WTC11 (cell line): ENCODE data around the gene LIFR. TPM values are rescaled to one million over a fixed set of nuclear protein-coding genes. Genes with fewer than 3 reads are reported as not detected.

Experiments
- ATAC-seq: fragments of 200-7000 bp; cut with Tn5 transposase; 2 replicates; pipeline ENCODE4 v1.10.0; 2021; ENCODE audit warnings: mild to moderate bottlenecking, moderate library complexity
- CTCF ChIA-PET: fragments of 300-600 bp; sonication (Branson Sonifier 250); formaldehyde crosslinking; loops from one replicate; lab custom pipeline; 2021; ENCODE audit warnings: antibody characterized with exemption; lab: Charles Lee
- POLR2A ChIA-PET: fragments of 350-600 bp; sonication (Branson Sonifier 250); formaldehyde crosslinking; loops from one replicate; lab custom pipeline; 2021; ENCODE audit warnings: antibody characterized with exemption; lab: Charles Lee
- DNase-seq: peaks from one replicate; pipeline ENCODE4 v3.0.0; 2021; ENCODE audit warnings: low spot score
- H3K27ac Mint-ChIP-seq: 2 replicates; pipeline ENCODE4 v1.8.0; 2021; ENCODE audit warnings: mixed read lengths
- H3K27me3 Mint-ChIP-seq: 2 replicates; pipeline ENCODE4 v1.8.0; 2021; ENCODE audit warnings: low read depth, mild to moderate bottlenecking, moderate library complexity, mixed read lengths
- H3K36me3 Mint-ChIP-seq: 2 replicates; pipeline ENCODE4 v1.8.0; 2021; ENCODE audit warnings: mixed read lengths
- H3K4me1 Mint-ChIP-seq: 2 replicates; pipeline ENCODE4 v1.8.0; 2022; ENCODE audit warnings: mixed read lengths
- H3K4me3 Mint-ChIP-seq: 2 replicates; pipeline ENCODE4 v1.8.0; 2021; ENCODE audit warnings: mild to moderate bottlenecking, moderate library complexity, mixed read lengths
- H3K9me3 Mint-ChIP-seq: 2 replicates; pipeline ENCODE4 v1.8.0; 2021; ENCODE audit warnings: mixed read lengths
- ATF1 ChIP-seq: sonication (generic); formaldehyde crosslinking; IDR thresholded peaks from 2 replicates; pipeline ENCODE4 v1.8.1; 2023; ENCODE audit warnings: mild to moderate bottlenecking, moderate library complexity, missing genetic modification reagents
- CREB1 ChIP-seq: sonication (generic); formaldehyde crosslinking; IDR thresholded peaks from 2 replicates; pipeline ENCODE4 v1.8.0; 2023; ENCODE audit warnings: mild to moderate bottlenecking, missing genetic modification reagents
- GTF2I ChIP-seq: fragments of 250-450 bp; sonication (Bioruptor Pico); conservative IDR thresholded peaks from 2 replicates; pipeline ENCODE4 v1.4.0; 2021; ENCODE audit warnings: mild to moderate bottlenecking
- IRF1 ChIP-seq: sonication (generic); formaldehyde crosslinking; IDR thresholded peaks from 2 replicates; pipeline ENCODE4 v1.8.0; 2023; ENCODE audit warnings: missing genetic modification reagents
- IRF2 ChIP-seq: sonication (generic); formaldehyde crosslinking; IDR thresholded peaks from 2 replicates; pipeline ENCODE4 v1.8.0; 2022; ENCODE audit warnings: low read depth, missing genetic modification reagents, borderline replicate concordance
- JUN ChIP-seq: sonication (generic); formaldehyde crosslinking; IDR thresholded peaks from 2 replicates; pipeline ENCODE4 v1.8.0; 2023; ENCODE audit warnings: mild to moderate bottlenecking, missing genetic modification reagents
- MLX ChIP-seq: sonication (generic); formaldehyde crosslinking; IDR thresholded peaks from 2 replicates; pipeline ENCODE4 v1.8.1; 2023; ENCODE audit warnings: mild to moderate bottlenecking, missing genetic modification reagents, moderate library complexity
- MYBL2 ChIP-seq: sonication (generic); formaldehyde crosslinking; IDR thresholded peaks from 2 replicates; pipeline ENCODE4 v1.8.1; 2023; ENCODE audit warnings: mild to moderate bottlenecking, moderate library complexity, missing genetic modification reagents
- NFYB ChIP-seq: sonication (generic); formaldehyde crosslinking; conservative IDR thresholded peaks from 2 replicates; pipeline ENCODE4 v1.8.0; 2022; ENCODE audit warnings: low read depth, missing genetic modification reagents
- PRDM15 ChIP-seq: sonication (generic); formaldehyde crosslinking; IDR thresholded peaks from 2 replicates; pipeline ENCODE4 v1.8.0; 2022; ENCODE audit warnings: missing genetic modification reagents
- RELA ChIP-seq: sonication (generic); formaldehyde crosslinking; IDR thresholded peaks from 2 replicates; pipeline ENCODE4 v1.8.1; 2022; ENCODE audit warnings: missing genetic modification reagents, mild to moderate bottlenecking, borderline replicate concordance
- SMAD3 ChIP-seq: sonication (generic); formaldehyde crosslinking; IDR thresholded peaks from 2 replicates; pipeline ENCODE4 v1.8.0; 2022; ENCODE audit warnings: missing genetic modification reagents, mild to moderate bottlenecking, borderline replicate concordance
- SMAD4 ChIP-seq: sonication (generic); formaldehyde crosslinking; IDR thresholded peaks from 2 replicates; pipeline ENCODE4 v1.8.0; 2022; ENCODE audit warnings: mild to moderate bottlenecking, missing genetic modification reagents
- SP1 ChIP-seq: sonication (generic); formaldehyde crosslinking; conservative IDR thresholded peaks from 2 replicates; pipeline ENCODE4 v1.8.1; 2022; ENCODE audit warnings: missing genetic modification reagents
- TEAD4 ChIP-seq: sonication (generic); formaldehyde crosslinking; IDR thresholded peaks from 2 replicates; pipeline ENCODE4 v1.8.0; 2022; ENCODE audit warnings: mild to moderate bottlenecking, missing genetic modification reagents
- TP53 ChIP-seq: sonication (generic); formaldehyde crosslinking; IDR thresholded peaks from 2 replicates; pipeline ENCODE4 v1.8.1; 2023; ENCODE audit warnings: mild to moderate bottlenecking, missing genetic modification reagents
- USF2 ChIP-seq: sonication (generic); formaldehyde crosslinking; IDR thresholded peaks from 2 replicates; pipeline ENCODE4 v1.8.1; 2023; ENCODE audit warnings: mild to moderate bottlenecking, missing genetic modification reagents, moderate library complexity
- ZBTB21 ChIP-seq: sonication (generic); formaldehyde crosslinking; IDR thresholded peaks from 2 replicates; pipeline ENCODE4 v1.8.1; 2023; ENCODE audit warnings: mild to moderate bottlenecking, missing genetic modification reagents, borderline replicate concordance
- ZNF121 ChIP-seq: sonication (generic); formaldehyde crosslinking; IDR thresholded peaks from 2 replicates; pipeline ENCODE4 v1.8.0; 2023; ENCODE audit warnings: missing genetic modification reagents
- ZNF138 ChIP-seq: sonication (generic); formaldehyde crosslinking; conservative IDR thresholded peaks from 2 replicates; pipeline ENCODE4 v1.8.1; 2022; ENCODE audit warnings: mild to moderate bottlenecking, moderate library complexity, missing genetic modification reagents
- ZNF396 ChIP-seq: fragments of 250-450 bp; sonication (Bioruptor Pico); IDR thresholded peaks from 2 replicates; pipeline ENCODE4 v1.8.0; 2021; ENCODE audit warnings: mild to moderate bottlenecking, moderate library complexity, borderline replicate concordance
- total RNA-seq: library from RNA; stranded (reverse); gene quantifications from 3 replicates; pipeline ENCODE4 v1.2.3, GENCODE V29; 2021
- TF ChIP-seq, protein P1 (sequence below): sonication (generic); formaldehyde crosslinking; IDR thresholded peaks from 2 replicates; pipeline ENCODE4 v1.8.1; 2022; ENCODE audit warnings: missing genetic modification reagents, borderline replicate concordance
- TF ChIP-seq, protein P2 (sequence below): sonication (generic); formaldehyde crosslinking; IDR thresholded peaks from 2 replicates; pipeline ENCODE4 v1.8.1; 2023; ENCODE audit warnings: mild to moderate bottlenecking, moderate library complexity, missing genetic modification reagents

Gene LIFR
- total RNA-seq, 1 experiment from 2014 or later: 14.4 TPM

GRCh38 chr5:38595132-38595745 is 38.8 kb upstream of the LIFR start:
- ChIA-PET POLR2A (no interaction called here), CTCF (interaction anchor here (0.6 to 0.7 kb wide), 2 partner anchors 78 to 784 kb away, joined by 3 to 5 read pairs; no protein-coding TSS in a partner anchor)
- peaks cover 7% of the 10 kb centered on the region for H3K9me3 Mint-ChIP-seq
- no peak overlapping the region for H3K4me3 Mint-ChIP-seq
- no peaks in the 10 kb centered on the region for H3K27me3 Mint-ChIP-seq
- no peak overlapping the region for H3K27ac Mint-ChIP-seq
- no peaks in the 10 kb centered on the region for H3K36me3 Mint-ChIP-seq
- ATAC-seq (peak; percentile 32), DNase-seq (no peak)
- peaks cover 6% of the 10 kb centered on the region for H3K4me1 Mint-ChIP-seq
- TF ChIP-seq SMAD4 (CRISPR knock-in tag) (no peak), ZBTB21 (CRISPR knock-in tag) (no peak), MLX (no peak), USF2 (CRISPR knock-in tag) (no peak), IRF2 (CRISPR knock-in tag) (no peak), TP53 (CRISPR knock-in tag) (no peak), JUN (CRISPR knock-in tag) (no peak), SP1 (CRISPR knock-in tag) (no peak), ZNF138 (CRISPR knock-in tag) (no peak), PRDM15 (no peak), TEAD4 (CRISPR knock-in tag) (no peak)
- TF ChIP-seq, protein P1, sequence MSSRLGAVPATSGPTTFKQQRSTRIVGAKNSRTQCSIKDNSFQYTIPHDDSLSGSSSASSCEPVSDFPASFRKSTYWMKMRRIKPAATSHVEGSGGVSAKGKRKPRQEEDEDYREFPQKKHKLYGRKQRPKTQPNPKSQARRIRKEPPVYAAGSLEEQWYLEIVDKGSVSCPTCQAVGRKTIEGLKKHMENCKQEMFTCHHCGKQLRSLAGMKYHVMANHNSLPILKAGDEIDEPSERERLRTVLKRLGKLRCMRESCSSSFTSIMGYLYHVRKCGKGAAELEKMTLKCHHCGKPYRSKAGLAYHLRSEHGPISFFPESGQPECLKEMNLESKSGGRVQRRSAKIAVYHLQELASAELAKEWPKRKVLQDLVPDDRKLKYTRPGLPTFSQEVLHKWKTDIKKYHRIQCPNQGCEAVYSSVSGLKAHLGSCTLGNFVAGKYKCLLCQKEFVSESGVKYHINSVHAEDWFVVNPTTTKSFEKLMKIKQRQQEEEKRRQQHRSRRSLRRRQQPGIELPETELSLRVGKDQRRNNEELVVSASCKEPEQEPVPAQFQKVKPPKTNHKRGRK (CRISPR knock-in tag): no peak

- peaks cover 6% of the 10 kb centered on the region for H3K4me1 Mint-ChIP-seq
- no peak overlapping the region for H3K4me3 Mint-ChIP-seq
- no peak for ATAC-seq
- ChIA-PET CTCF (no interaction called here), POLR2A (no interaction called here)
- H3K27ac Mint-ChIP-seq: no peak overlapping the region
- H3K36me3 Mint-ChIP-seq: no peaks in the 10 kb centered on the region
- no peak for DNase-seq
- TF ChIP-seq ZNF121 (CRISPR knock-in tag): no peak
- no peak for TF ChIP-seq USF2 (CRISPR knock-in tag)
- TF ChIP-seq NFYB: no peak
- no peak for TF ChIP-seq RELA (CRISPR knock-in tag)
- TF ChIP-seq SMAD3: no peak
- TF ChIP-seq GTF2I (CRISPR knock-in tag): no peak
- TF ChIP-seq ATF1 (CRISPR knock-in tag): no peak
- no peak for TF ChIP-seq MYBL2
- no peak for TF ChIP-seq ZNF396 (CRISPR knock-in tag)
- TF ChIP-seq CREB1 (CRISPR knock-in tag): no peak
- TF ChIP-seq, protein P2, sequence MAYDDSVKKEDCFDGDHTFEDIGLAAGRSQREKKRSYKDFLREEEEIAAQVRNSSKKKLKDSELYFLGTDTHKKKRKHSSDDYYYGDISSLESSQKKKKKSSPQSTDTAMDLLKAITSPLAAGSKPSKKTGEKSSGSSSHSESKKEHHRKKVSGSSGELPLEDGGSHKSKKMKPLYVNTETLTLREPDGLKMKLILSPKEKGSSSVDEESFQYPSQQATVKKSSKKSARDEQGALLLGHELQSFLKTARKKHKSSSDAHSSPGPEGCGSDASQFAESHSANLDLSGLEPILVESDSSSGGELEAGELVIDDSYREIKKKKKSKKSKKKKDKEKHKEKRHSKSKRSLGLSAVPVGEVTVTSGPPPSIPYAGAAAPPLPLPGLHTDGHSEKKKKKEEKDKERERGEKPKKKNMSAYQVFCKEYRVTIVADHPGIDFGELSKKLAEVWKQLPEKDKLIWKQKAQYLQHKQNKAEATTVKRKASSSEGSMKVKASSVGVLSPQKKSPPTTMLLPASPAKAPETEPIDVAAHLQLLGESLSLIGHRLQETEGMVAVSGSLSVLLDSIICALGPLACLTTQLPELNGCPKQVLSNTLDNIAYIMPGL: no peak
- no peak for TF ChIP-seq IRF1 (CRISPR knock-in tag)
- no peaks in the 10 kb centered on the region for H3K27me3 Mint-ChIP-seq
- H3K9me3 Mint-ChIP-seq: no peaks in the 10 kb centered on the region; the same call in 1 of the 2 replicates
Observed at GRCh38 chr5:38593959-38594358, 37.5 kb upstream of the LIFR start.
